IPS-15b (cell line): ENCODE measurements around the gene ARFGAP1.

Experiments
- H3K27me3 ChIP-seq: one replicate; pipeline ENCODE4 v1.6.1; 2013; ENCODE audit warnings: low read length; ENCODE audit not compliant: control insufficient read depth, insufficient read depth
- H3K36me3 ChIP-seq: one replicate; pipeline ENCODE4 v1.6.1; 2013; ENCODE audit warnings: low read length; ENCODE audit not compliant: control insufficient read depth, insufficient read depth
- H3K4me1 ChIP-seq: one replicate; pipeline ENCODE4 v1.6.1; 2013; ENCODE audit warnings: mild to moderate bottlenecking, low read length; ENCODE audit not compliant: control insufficient read depth, insufficient read depth
- H3K4me3 ChIP-seq: one replicate; pipeline ENCODE4 v1.5.1; 2013; ENCODE audit warnings: low read depth, low read length
- H3K9ac ChIP-seq: one replicate; pipeline ENCODE4 v1.6.1; 2013; ENCODE audit warnings: low read depth, mild to moderate bottlenecking, low read length
- H3K9me3 ChIP-seq: one replicate; pipeline ENCODE4 v1.6.1; 2013; ENCODE audit warnings: mild to moderate bottlenecking, low read length; ENCODE audit not compliant: control insufficient read depth, insufficient read depth

Gene ARFGAP1

GRCh38 chr20:63291811-63292210 lies 19.2 kb downstream of the ARFGAP1 start:
- Histone ChIP-seq H3K9me3 (no peaks in the 10 kb centered on the region), H3K4me3 (no peak overlapping the region), H3K27me3 (peaks cover 4% of the 10 kb centered on the region), H3K4me1 (peaks cover 3% of the 10 kb centered on the region), H3K9ac (no peak overlapping the region), H3K36me3 (peaks cover 26% of the 10 kb centered on the region)

GRCh38 chr20:63292292-63292701 lies 19.7 kb downstream of the ARFGAP1 start:
- no peak overlapping the region for H3K9ac ChIP-seq
- H3K4me1 ChIP-seq = peaks cover 3% of the 10 kb centered on the region
- H3K27me3 ChIP-seq = peaks cover 4% of the 10 kb centered on the region
- peaks cover 23% of the 10 kb centered on the region for H3K36me3 ChIP-seq
- H3K9me3 ChIP-seq = no peaks in the 10 kb centered on the region
- H3K4me3 ChIP-seq = no peak overlapping the region

- no peaks in the 10 kb centered on the region for H3K9me3 ChIP-seq
- peaks cover 4% of the 10 kb centered on the region for H3K27me3 ChIP-seq
- no peak within 1 kb of the TSS for H3K9ac ChIP-seq
- peaks cover 19% of the 10 kb centered on the region for H3K36me3 ChIP-seq
- H3K4me1 ChIP-seq = peaks cover 3% of the 10 kb centered on the region
- no peak within 1 kb of the TSS for H3K4me3 ChIP-seq
Observed at GRCh38 chr20:63292904-63293303, 20.3 kb downstream of the ARFGAP1 start, which contains the start of gene COL20A1. TSS of gene COL20A1 (plus strand) at chr20:63293186. CDS start at chr20:63295108, 1,922 bp downstream.

GRCh38 chr20:63293456-63293855 lies 20.8 kb downstream of the ARFGAP1 start:
- Histone ChIP-seq H3K4me1 (peaks cover 3% of the 10 kb centered on the region), H3K9ac (no peak overlapping the region), H3K36me3 (peaks cover 13% of the 10 kb centered on the region)

GRCh38 chr20:63293871-63294535 lies 21.4 kb downstream of the ARFGAP1 start:
- Histone ChIP-seq H3K4me3 (no peak overlapping the region), H3K9ac (no peak overlapping the region), H3K9me3 (no peaks in the 10 kb centered on the region), H3K36me3 (peaks cover 8% of the 10 kb centered on the region), H3K4me1 (peaks cover 3% of the 10 kb centered on the region), H3K27me3 (peaks cover 4% of the 10 kb centered on the region)

More at GRCh38 chr20:63293456-63293855, 20.8 kb downstream of the ARFGAP1 start:
- H3K9me3 ChIP-seq = no peaks in the 10 kb centered on the region
- peaks cover 4% of the 10 kb centered on the region for H3K27me3 ChIP-seq
- no peak overlapping the region for H3K4me3 ChIP-seq

- Histone ChIP-seq H3K4me1 (peaks cover 3% of the 10 kb centered on the region), H3K36me3 (peaks cover 3% of the 10 kb centered on the region), H3K9me3 (no peaks in the 10 kb centered on the region), H3K4me3 (no peak overlapping the region), H3K9ac (no peak overlapping the region), H3K27me3 (peaks cover 4% of the 10 kb centered on the region)
Observed at GRCh38 chr20:63294536-63294900, 21.9 kb downstream of the ARFGAP1 start.

GRCh38 chr20:63295018-63295417 lies 22.4 kb downstream of the ARFGAP1 start:
- H3K36me3 ChIP-seq = peaks cover 2% of the 10 kb centered on the region
- no peaks in the 10 kb centered on the region for H3K9me3 ChIP-seq
- H3K4me1 ChIP-seq = peaks cover 3% of the 10 kb centered on the region
- peaks cover 4% of the 10 kb centered on the region for H3K27me3 ChIP-seq
- H3K4me3 ChIP-seq = no peak overlapping the region
- H3K9ac ChIP-seq = no peak overlapping the region

GRCh38 chr20:63295422-63295821 lies 22.8 kb downstream of the ARFGAP1 start:
- peaks cover 4% of the 10 kb centered on the region for H3K27me3 ChIP-seq
- H3K4me3 ChIP-seq = no peak overlapping the region

GRCh38 chr20:63295846-63296245 lies 23.2 kb downstream of the ARFGAP1 start:
- Histone ChIP-seq H3K36me3 (no peaks in the 10 kb centered on the region), H3K9me3 (no peaks in the 10 kb centered on the region), H3K9ac (no peak overlapping the region), H3K4me3 (no peak overlapping the region), H3K4me1 (peaks cover 3% of the 10 kb centered on the region), H3K27me3 (peaks cover 4% of the 10 kb centered on the region)

More at GRCh38 chr20:63295422-63295821, 22.8 kb downstream of the ARFGAP1 start:
- Histone ChIP-seq H3K9me3 (no peaks in the 10 kb centered on the region), H3K36me3 (peaks cover under 1% of the 10 kb centered on the region), H3K9ac (no peak overlapping the region), H3K4me1 (peaks cover 3% of the 10 kb centered on the region)

GRCh38 chr20:63296531-63297299 lies 24.1 kb downstream of the ARFGAP1 start:
- H3K9ac ChIP-seq = no peak overlapping the region
- H3K36me3 ChIP-seq = no peaks in the 10 kb centered on the region
- H3K9me3 ChIP-seq = no peaks in the 10 kb centered on the region
- H3K27me3 ChIP-seq = peaks cover 4% of the 10 kb centered on the region
- no peak overlapping the region for H3K4me3 ChIP-seq
- peaks cover 3% of the 10 kb centered on the region for H3K4me1 ChIP-seq

- no peaks in the 10 kb centered on the region for H3K36me3 ChIP-seq
- H3K4me3 ChIP-seq = no peak overlapping the region
- no peak overlapping the region for H3K9ac ChIP-seq
- H3K4me1 ChIP-seq = peaks cover 3% of the 10 kb centered on the region
- H3K9me3 ChIP-seq = no peaks in the 10 kb centered on the region
- peaks cover 4% of the 10 kb centered on the region for H3K27me3 ChIP-seq
Observed at GRCh38 chr20:63297371-63297781, 24.8 kb downstream of the ARFGAP1 start.
